ENCODE measurements around the gene LIPC.
A peak's percentile ranks its signal among the peaks of the same experiment; 100 is the strongest.

The LIPC gene

DNA sequence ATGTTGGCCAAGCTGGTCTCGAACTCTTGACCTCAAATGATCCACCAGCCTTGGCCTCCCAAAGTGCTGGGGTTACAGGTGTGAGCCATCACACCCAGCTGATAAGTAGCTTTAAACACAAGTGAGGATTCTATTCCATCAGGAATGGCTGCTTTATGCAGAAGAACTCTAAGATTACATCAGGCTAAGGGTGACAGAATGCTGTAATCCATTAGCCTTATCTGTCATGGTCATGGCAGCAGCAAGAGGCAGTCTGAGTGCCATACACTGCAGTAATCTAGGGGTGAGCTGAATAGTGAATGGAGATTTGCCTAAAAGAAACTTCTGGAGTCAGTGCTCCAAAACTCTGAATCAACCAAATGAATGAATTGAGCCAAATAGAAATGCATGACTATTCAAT, 39.6 kb downstream of the LIPC start:
- no peak for DNase-seq (ENCODE audit: low read depth)
- no peak overlapping the region for H3K4me3 ChIP-seq (ENCODE audit: control insufficient read depth, low read depth, low read length)
- TF ChIP-seq, protein P1, sequence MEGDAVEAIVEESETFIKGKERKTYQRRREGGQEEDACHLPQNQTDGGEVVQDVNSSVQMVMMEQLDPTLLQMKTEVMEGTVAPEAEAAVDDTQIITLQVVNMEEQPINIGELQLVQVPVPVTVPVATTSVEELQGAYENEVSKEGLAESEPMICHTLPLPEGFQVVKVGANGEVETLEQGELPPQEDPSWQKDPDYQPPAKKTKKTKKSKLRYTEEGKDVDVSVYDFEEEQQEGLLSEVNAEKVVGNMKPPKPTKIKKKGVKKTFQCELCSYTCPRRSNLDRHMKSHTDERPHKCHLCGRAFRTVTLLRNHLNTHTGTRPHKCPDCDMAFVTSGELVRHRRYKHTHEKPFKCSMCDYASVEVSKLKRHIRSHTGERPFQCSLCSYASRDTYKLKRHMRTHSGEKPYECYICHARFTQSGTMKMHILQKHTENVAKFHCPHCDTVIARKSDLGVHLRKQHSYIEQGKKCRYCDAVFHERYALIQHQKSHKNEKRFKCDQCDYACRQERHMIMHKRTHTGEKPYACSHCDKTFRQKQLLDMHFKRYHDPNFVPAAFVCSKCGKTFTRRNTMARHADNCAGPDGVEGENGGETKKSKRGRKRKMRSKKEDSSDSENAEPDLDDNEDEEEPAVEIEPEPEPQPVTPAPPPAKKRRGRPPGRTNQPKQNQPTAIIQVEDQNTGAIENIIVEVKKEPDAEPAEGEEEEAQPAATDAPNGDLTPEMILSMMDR (IDR thresholded peaks at IDR 0.05; ENCODE audit: control insufficient read depth, insufficient read depth, low read depth, low read length, missing control alignments) = no peak

DNA sequence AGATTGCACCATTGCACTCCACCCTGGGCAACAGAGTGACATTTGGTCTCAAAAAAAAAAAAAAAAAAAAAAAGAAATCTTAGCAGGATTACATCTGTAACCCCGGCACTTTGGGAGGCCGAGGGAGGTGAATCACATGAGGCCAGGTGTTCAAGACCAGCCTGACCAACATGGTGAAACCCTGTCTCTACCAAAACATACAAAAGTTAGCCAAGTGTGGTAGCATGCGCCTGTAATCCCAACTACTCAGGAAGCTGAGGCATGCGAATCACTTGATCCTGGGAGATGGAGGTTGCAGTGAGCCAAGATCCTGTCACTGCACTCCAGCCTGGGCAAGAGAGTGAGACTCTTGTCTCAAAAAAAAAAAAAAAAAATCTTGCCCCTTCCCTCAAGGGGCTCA, 40.4 kb downstream of the LIPC start:
- H3K4me3 ChIP-seq (ENCODE audit: control insufficient read depth, low read depth, low read length) = no peak overlapping the region
- TF ChIP-seq, protein P1 (IDR thresholded peaks at IDR 0.05; ENCODE audit: control insufficient read depth, insufficient read depth, low read depth, low read length, missing control alignments) = no peak
- no peak for DNase-seq (ENCODE audit: low read depth)

DNA sequence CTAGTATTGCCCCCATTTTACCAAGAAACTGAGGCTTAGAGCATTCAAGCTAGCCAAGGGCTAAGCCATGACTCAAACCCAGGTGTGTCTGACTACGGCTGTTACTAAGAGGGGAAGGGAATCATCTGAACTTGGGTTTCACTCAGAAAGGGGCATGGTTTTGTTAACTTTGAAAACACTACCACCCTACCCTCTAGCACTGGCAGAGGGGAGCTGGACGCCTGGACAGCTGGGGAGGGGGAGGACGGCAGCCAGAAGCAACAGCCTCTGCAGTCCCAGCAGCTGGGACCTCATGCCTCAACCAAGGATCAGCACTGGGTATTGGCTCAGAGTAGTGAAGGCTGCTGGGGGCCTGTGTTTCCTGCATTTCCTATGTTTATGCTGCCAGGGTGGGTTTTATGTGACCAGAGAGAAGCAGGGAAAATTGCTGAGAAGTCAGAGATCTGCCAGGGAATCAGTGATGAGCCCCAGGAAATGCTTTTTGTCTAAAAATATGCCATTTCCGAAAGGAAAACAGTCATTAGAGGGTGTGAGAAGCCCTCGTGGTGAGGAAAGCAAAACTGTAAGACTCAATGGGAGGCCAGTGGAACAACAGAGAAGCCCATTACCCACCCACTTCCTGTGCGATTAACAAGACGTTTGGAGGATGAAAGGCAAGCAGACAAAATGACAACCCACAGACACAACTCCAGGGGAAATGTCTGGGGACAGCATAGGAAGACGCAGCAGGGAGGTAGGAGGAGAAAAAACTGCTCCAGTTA, 41.2 kb downstream of the LIPC start:
- no peak for DNase-seq (ENCODE audit: low read depth)
- H3K4me3 ChIP-seq (ENCODE audit: control insufficient read depth, low read depth, low read length) = no peak overlapping the region
- TF ChIP-seq, protein P1 (IDR thresholded peaks at IDR 0.05; ENCODE audit: control insufficient read depth, insufficient read depth, low read depth, low read length, missing control alignments) = no peak

DNA sequence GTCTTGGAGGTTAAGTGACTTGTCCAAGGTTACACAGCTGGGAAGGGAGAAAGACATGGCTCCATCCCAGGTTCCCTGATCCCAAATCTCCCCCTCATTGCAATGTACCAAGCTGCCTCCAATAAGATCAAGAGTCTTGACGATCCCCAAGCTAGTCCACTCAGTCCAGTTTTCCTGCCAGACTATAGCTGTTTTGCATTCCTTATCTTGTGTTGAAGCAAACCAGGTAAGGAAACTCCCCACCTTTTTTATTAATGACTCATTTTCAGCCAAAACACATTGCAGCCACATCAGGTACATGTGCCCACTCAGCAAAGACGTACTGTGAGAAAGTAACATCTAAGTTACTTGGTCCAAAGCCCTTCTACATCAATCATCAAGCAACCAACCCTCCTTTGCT, 41.9 kb downstream of the LIPC start:
- H3K4me3 ChIP-seq (ENCODE audit: control insufficient read depth, low read depth, low read length) = no peak overlapping the region
- DNase-seq (ENCODE audit: low read depth) = peak; percentile 46
- TF ChIP-seq, protein P1 (IDR thresholded peaks at IDR 0.05; ENCODE audit: control insufficient read depth, insufficient read depth, low read depth, low read length, missing control alignments) = no peak

DNA sequence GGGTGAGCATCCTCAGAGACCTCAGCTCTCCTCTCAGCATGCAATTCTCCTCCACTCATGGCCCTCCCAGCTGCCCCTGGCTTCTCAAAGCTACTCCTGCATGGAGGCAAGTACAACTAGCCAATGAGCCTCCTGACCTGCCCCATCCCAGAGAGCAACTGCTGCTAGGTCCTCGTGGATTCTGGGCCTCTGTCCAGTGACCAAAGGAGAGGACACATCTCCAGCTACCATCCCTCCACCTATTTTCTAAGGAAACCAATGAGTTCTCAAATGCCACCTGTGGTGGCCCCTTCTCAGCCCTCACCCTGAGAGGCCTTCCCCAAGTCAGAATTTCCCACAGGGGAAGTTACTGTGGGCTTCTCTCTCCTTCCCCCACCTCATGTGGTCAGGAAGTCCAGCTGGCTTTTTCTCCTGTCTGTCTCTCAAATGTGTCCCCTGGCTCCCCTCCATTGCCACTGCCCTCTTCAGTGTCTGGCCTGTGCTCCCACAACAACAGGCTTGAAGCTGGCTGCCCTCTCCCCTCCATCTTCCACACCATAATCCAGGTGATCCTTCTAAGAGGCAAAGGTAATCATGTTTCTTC, 43.0 kb downstream of the LIPC start:
- TF ChIP-seq, protein P1 (IDR thresholded peaks at IDR 0.05; ENCODE audit: control insufficient read depth, insufficient read depth, low read depth, low read length, missing control alignments) = no peak
- H3K4me3 ChIP-seq (ENCODE audit: control insufficient read depth, low read depth, low read length) = no peak overlapping the region
- DNase-seq (ENCODE audit: low read depth) = no peak

DNA sequence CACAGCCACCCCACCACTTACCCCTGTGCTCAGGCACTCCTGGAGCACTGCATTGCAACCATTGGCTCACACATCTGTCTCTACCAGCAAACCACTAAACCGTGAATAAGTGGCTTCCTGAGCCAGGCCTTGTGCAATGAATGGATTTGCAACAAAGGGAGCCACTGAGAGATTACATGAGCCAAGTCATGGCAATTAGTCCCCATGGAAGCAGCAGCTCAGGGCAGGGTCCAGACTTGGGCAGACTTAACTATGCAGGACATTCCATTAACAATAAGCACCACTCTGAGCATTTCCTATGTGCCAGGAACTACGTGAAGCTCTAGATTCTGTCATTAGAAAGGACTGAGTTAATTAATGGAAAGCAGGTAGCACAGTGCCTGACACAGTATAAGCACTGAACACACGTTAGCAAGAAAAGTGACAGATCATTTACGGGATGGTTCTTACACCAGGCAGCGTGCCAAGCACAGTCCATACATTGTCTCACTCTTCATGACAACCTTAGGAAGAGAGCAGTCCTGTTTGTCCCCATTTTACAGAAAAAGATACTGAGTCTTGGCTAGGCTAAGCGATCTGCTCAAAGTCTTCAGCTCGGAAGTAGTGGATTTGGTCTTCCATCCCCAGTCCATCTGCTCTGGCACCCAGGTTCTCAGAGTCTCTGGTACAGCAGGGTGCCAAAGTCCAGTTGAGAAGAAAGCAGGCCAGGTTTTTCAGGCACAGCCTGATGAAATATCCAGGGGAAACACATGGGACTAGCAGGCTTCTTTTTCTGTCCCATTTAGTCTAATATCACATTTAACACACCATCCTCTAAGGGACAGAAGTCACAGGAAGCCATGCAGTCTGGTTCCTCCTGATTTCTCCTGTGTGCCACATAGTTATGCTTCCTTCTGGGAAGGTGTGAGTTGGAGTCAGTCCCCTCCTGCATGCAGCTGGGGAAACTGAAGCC, 44.1 kb downstream of the LIPC start:
- peak; percentile 40 for DNase-seq (ENCODE audit: low read depth)
- no peak overlapping the region for H3K4me3 ChIP-seq (ENCODE audit: control insufficient read depth, low read depth, low read length)
- TF ChIP-seq, protein P1 (IDR thresholded peaks at IDR 0.05; ENCODE audit: control insufficient read depth, insufficient read depth, low read depth, low read length, missing control alignments) = no peak

Measured in AG09309 (cell line).